HepG2 (cell line): ENCODE results near the gene SCN9A. TPM values are rescaled to one million over a fixed set of nuclear protein-coding genes. Genes with fewer than 3 reads are reported as not detected.
A peak's percentile ranks its signal among the peaks of the same experiment; 100 is the strongest.

Experiments
- ATF5 ChIP-seq: sonication (generic); formaldehyde crosslinking; IDR thresholded peaks from 2 replicates; pipeline ENCODE4 v1.4.0; 2020; ENCODE audit warnings: mild to moderate bottlenecking, low read depth, missing genetic modification reagents
- ERF ChIP-seq: IDR thresholded peaks from 2 replicates; pipeline ENCODE4 v1.6.1; 2018; ENCODE audit warnings: missing biosample characterization, missing genetic modification reagents
- FOXJ3 ChIP-seq: sonication (generic); formaldehyde crosslinking; IDR thresholded peaks from 2 replicates; pipeline ENCODE4 v1.4.0; 2020; ENCODE audit warnings: missing genetic modification reagents, mild to moderate bottlenecking, borderline replicate concordance
- JUNB ChIP-seq: sonication (generic); formaldehyde crosslinking; IDR thresholded peaks from 2 replicates; pipeline ENCODE4 v1.8.0; 2022; ENCODE audit warnings: missing genetic modification reagents, mild to moderate bottlenecking, borderline replicate concordance
- PBX3 ChIP-seq: sonication (generic); formaldehyde crosslinking; IDR thresholded peaks from 2 replicates; pipeline ENCODE4 v1.8.1; 2023; ENCODE audit warnings: missing genetic modification reagents, inconsistent platforms, borderline replicate concordance
- POLR2AphosphoS5 ChIP-seq: IDR thresholded peaks from 2 replicates; pipeline ENCODE4 v1.6.1; 2012; ENCODE audit warnings: low read depth, low read length
- RXRA ChIP-seq: sonication (generic); formaldehyde crosslinking; IDR thresholded peaks from 2 replicates; pipeline ENCODE4 v1.5.1; 2020; ENCODE audit warnings: missing genetic modification reagents
- SCMH1 ChIP-seq: sonication (generic); formaldehyde crosslinking; IDR thresholded peaks from 2 replicates; pipeline ENCODE4 v1.9.0; 2021; ENCODE audit warnings: missing genetic modification reagents, mild to moderate bottlenecking, borderline replicate concordance
- ZNF24 ChIP-seq: fragments of 450-650 bp; IDR thresholded peaks from 2 replicates; pipeline ENCODE4 v1.6.1; 2017; ENCODE audit warnings: antibody characterized with exemption, mild to moderate bottlenecking
- ZNF260 ChIP-seq: sonication (generic); formaldehyde crosslinking; IDR thresholded peaks from 2 replicates; pipeline ENCODE4 v1.4.0; 2020; ENCODE audit warnings: missing genetic modification reagents, low read depth, mild to moderate bottlenecking, borderline replicate concordance
- ZNF674 ChIP-seq: sonication (generic); formaldehyde crosslinking; IDR thresholded peaks from 2 replicates; pipeline ENCODE4 v1.5.0; 2020; ENCODE audit warnings: low read depth, mild to moderate bottlenecking, missing genetic modification reagents
- polyA plus RNA-seq, 8 experiments: library from polyadenylated mRNA; depleted of rRNA in 3 of 8; stranded (reverse) in 7 of 8; unstranded in 1 of 8; fragments of >200 nt; fragmentation: Illumina TruSeq in 4 of 8; extraction: Trizol in 4 of 8; gene quantifications; 2 replicates each; pipeline versions ENCODE4 v1.2.1 to v1.2.3, GENCODE V29; 2011 to 2016; ENCODE audit warnings: low read depth in 4 of 8, missing spikeins in 1 of 8, mixed read lengths in 1 of 8; ENCODE audit not compliant: insufficient read depth in 1 of 8
- total RNA-seq, 5 experiments: library from RNA; depleted of rRNA; stranded (reverse); fragments of >200 nt; fragmentation: Illumina TruSeq; extraction: Trizol; gene quantifications; 2 replicates each; pipeline ENCODE4 v1.2.3, GENCODE V29; 2016; ENCODE audit warnings: low read depth in 1 of 5
- TF ChIP-seq, protein P1 (sequence below): sonication (generic); formaldehyde crosslinking; IDR thresholded peaks from 2 replicates; pipeline ENCODE4 v1.5.0; 2020; ENCODE audit warnings: mild to moderate bottlenecking, missing genetic modification reagents, moderate library complexity
- TF ChIP-seq, protein P2 (sequence below): IDR thresholded peaks from 2 replicates; pipeline ENCODE4 v1.6.1; 2012; ENCODE audit warnings: low read depth, low read length, improper control_type of control experiment
- TF ChIP-seq, protein P3 (sequence below): sonication (generic); formaldehyde crosslinking; IDR thresholded peaks from 2 replicates; pipeline ENCODE4 v1.8.0; 2022; ENCODE audit warnings: missing genetic modification reagents, mild to moderate bottlenecking, borderline replicate concordance
- TF ChIP-seq, protein P4 (sequence below), 2 experiments: sonication (generic) in 1 of 2; formaldehyde crosslinking in 1 of 2; IDR thresholded peaks; 2 replicates each; pipeline versions ENCODE4 v1.4.0 to v1.6.1; 2018 to 2020; ENCODE audit warnings: missing genetic modification reagents in 2 of 2, borderline replicate concordance in 1 of 2, low read depth in 1 of 2, mild to moderate bottlenecking in 1 of 2, missing biosample characterization in 1 of 2
- TF ChIP-seq, protein P5 (sequence below), 2 experiments: sonication (generic) in 1 of 2; formaldehyde crosslinking in 1 of 2; IDR thresholded peaks; 2 replicates each; pipeline versions ENCODE4 v1.5.1 to v1.6.1; 2011 to 2020; ENCODE audit warnings: borderline replicate concordance in 1 of 2, low read depth in 1 of 2, low read length in 1 of 2, mild to moderate bottlenecking in 1 of 2, missing genetic modification reagents in 1 of 2, moderate library complexity in 1 of 2

SCN9A gene
- total and polyA plus RNA-seq, 2 of the 13 experiments (the other 11 are each of a cell fraction or from before 2014, with no cell fraction given): 15.3 to 24.3 TPM

GRCh38 chr2:166361351-166362153 lies 14.2 kb downstream of the SCN9A start (continued):
- TF ChIP-seq ATF5 (CRISPR knock-in tag) (no peak), JUNB (no peak), POLR2AphosphoS5 (no peak), ZNF674 (CRISPR knock-in tag) (no peak), PBX3 (CRISPR knock-in tag) (no peak), FOXJ3 (peak; percentile 22; the same call in 1 of the 2 replicates), ZNF24 (no peak), ZNF260 (CRISPR knock-in tag) (no peak), ERF (CRISPR knock-in tag) (peak; percentile 79), SCMH1 (CRISPR knock-in tag) (no peak), RXRA (CRISPR knock-in tag) (no peak)
- TF ChIP-seq, protein P1, sequence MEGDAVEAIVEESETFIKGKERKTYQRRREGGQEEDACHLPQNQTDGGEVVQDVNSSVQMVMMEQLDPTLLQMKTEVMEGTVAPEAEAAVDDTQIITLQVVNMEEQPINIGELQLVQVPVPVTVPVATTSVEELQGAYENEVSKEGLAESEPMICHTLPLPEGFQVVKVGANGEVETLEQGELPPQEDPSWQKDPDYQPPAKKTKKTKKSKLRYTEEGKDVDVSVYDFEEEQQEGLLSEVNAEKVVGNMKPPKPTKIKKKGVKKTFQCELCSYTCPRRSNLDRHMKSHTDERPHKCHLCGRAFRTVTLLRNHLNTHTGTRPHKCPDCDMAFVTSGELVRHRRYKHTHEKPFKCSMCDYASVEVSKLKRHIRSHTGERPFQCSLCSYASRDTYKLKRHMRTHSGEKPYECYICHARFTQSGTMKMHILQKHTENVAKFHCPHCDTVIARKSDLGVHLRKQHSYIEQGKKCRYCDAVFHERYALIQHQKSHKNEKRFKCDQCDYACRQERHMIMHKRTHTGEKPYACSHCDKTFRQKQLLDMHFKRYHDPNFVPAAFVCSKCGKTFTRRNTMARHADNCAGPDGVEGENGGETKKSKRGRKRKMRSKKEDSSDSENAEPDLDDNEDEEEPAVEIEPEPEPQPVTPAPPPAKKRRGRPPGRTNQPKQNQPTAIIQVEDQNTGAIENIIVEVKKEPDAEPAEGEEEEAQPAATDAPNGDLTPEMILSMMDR (CRISPR knock-in tag): peak; percentile 83
- TF ChIP-seq, protein P2, sequence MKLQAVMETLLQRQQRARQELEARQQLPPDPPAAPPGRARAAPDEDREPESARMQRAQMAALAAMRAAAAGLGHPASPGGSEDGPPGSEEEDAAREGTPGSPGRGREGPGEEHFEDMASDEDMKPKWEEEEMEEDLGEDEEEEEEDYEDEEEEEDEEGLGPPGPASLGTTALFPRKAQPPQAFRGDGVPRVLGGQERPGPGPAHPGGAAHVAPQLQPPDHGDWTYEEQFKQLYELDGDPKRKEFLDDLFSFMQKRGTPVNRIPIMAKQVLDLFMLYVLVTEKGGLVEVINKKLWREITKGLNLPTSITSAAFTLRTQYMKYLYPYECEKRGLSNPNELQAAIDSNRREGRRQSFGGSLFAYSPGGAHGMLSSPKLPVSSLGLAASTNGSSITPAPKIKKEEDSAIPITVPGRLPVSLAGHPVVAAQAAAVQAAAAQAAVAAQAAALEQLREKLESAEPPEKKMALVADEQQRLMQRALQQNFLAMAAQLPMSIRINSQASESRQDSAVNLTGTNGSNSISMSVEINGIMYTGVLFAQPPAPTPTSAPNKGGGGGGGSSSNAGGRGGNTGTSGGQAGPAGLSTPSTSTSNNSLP: peak; percentile 81; the same call in 1 of the 2 replicates
- TF ChIP-seq, protein P3, sequence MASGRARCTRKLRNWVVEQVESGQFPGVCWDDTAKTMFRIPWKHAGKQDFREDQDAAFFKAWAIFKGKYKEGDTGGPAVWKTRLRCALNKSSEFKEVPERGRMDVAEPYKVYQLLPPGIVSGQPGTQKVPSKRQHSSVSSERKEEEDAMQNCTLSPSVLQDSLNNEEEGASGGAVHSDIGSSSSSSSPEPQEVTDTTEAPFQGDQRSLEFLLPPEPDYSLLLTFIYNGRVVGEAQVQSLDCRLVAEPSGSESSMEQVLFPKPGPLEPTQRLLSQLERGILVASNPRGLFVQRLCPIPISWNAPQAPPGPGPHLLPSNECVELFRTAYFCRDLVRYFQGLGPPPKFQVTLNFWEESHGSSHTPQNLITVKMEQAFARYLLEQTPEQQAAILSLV (CRISPR knock-in tag): no peak
- TF ChIP-seq, protein P4, sequence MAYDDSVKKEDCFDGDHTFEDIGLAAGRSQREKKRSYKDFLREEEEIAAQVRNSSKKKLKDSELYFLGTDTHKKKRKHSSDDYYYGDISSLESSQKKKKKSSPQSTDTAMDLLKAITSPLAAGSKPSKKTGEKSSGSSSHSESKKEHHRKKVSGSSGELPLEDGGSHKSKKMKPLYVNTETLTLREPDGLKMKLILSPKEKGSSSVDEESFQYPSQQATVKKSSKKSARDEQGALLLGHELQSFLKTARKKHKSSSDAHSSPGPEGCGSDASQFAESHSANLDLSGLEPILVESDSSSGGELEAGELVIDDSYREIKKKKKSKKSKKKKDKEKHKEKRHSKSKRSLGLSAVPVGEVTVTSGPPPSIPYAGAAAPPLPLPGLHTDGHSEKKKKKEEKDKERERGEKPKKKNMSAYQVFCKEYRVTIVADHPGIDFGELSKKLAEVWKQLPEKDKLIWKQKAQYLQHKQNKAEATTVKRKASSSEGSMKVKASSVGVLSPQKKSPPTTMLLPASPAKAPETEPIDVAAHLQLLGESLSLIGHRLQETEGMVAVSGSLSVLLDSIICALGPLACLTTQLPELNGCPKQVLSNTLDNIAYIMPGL (CRISPR knock-in tag; IDR thresholded peaks at IDR 0.05; ENCODE audit: borderline replicate concordance in 1 of 2, low read depth in 1 of 2): peak; percentile 33 to 83; a peak in 3 of 4 replicates
- TF ChIP-seq, protein P5, sequence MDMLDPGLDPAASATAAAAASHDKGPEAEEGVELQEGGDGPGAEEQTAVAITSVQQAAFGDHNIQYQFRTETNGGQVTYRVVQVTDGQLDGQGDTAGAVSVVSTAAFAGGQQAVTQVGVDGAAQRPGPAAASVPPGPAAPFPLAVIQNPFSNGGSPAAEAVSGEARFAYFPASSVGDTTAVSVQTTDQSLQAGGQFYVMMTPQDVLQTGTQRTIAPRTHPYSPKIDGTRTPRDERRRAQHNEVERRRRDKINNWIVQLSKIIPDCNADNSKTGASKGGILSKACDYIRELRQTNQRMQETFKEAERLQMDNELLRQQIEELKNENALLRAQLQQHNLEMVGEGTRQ (IDR thresholded peaks at IDR 0.05; ENCODE audit: low read depth, low read length): no peak
- TF ChIP-seq, protein P5 (CRISPR knock-in tag; IDR thresholded peaks at IDR 0.05; ENCODE audit: borderline replicate concordance): no peak
